Large intestine (tissue), 3 donors: ENCODE measurements around the gene ITPRIPL2. TPM values are rescaled to one million over a fixed set of nuclear protein-coding genes. Genes with fewer than 3 reads are reported as not detected.

ENCODE experiments used
- DNase-seq, 2 donors: peaks; one replicate each; pipeline versions ENCODE4 v3.0.0 to v3.0.0-alpha.2; 2013
- H3K27ac ChIP-seq: one replicate; pipeline ENCODE4 v1.5.1; 2013; ENCODE audit warnings: low read length
- H3K27me3 ChIP-seq: 2 replicates; pipeline ENCODE4 v1.6.1; 2013; ENCODE audit warnings: low read length; ENCODE audit not compliant: control insufficient read depth, insufficient read depth
- H3K36me3 ChIP-seq: 2 replicates; pipeline ENCODE4 v1.6.1; 2013; ENCODE audit warnings: low read length; ENCODE audit not compliant: control insufficient read depth, insufficient read depth
- H3K4me1 ChIP-seq: one replicate; pipeline ENCODE4 v1.6.1; 2013; ENCODE audit warnings: low read length; ENCODE audit not compliant: control insufficient read depth, insufficient read depth
- H3K4me3 ChIP-seq: one replicate; pipeline ENCODE4 v1.5.1; 2013; ENCODE audit warnings: low read length
- H3K9me3 ChIP-seq: one replicate; pipeline ENCODE4 v1.6.1; 2013; ENCODE audit warnings: mild to moderate bottlenecking, low read depth, low read length, moderate library complexity; ENCODE audit not compliant: control insufficient read depth
- WGBS: methylation state at CpG from one replicate; pipeline ENCODE4 v1.1.5; 2013; ENCODE audit warnings: low lambda C conversion rate; ENCODE audit not compliant: insufficient coverage; 5-methylcytosine and 5-hydroxymethylcytosine counted together
- polyA plus RNA-seq: library from polyadenylated mRNA; unstranded; fragments of 120-200 nt; gene quantifications from one replicate; pipeline ENCODE4 v1.2.1, GENCODE V29; 2013

The ITPRIPL2 gene
- polyA plus RNA-seq, 1 donor: 8.6 TPM

DNA sequence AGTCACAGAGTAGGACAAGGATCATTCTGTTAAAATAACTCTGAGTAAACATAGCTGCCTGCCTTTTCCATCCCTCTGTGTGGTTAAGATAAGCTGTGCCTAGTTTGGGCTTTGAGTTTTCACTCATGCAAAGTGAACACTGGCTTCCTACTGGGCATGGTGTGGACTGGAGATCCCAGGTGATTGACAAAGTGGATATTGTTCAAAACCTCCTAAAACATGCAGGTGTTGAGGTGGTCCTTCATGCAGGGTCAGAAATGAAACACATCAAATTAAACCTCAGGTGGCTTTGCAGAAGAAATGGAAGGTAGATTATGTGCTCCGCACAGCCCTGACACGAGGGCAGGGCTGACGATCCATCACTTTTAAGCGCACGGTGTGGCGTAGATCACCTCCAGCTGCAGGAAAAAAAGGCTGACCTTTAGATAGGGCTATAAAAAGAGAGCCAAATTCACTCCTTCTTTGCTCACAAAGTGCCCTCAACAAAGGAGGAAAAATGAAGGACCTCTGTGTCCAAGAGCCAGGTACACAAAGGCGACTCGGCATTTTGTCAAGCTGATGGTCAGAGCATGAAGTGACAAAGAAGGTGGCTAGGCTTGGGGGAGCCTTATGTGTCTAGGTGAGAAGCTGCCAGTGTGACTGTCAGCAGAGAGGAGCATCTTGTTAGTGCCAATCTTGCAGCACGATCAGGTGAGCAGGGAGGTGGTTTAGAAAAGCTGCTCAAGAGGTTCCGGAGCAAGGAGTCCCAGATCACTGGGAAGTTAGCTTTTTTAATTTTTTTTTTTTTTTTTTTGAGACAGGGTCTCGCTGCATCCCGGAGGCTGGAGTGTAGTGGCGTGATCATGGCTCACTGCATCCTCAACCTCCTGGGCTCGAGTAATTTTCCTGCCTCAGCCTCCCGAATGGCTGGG, 19.9 kb upstream of the ITPRIPL2 start:
- H3K36me3 ChIP-seq: no peaks in the 10 kb centered on the region
- no peaks in the 10 kb centered on the region for H3K4me1 ChIP-seq
- H3K27me3 ChIP-seq: no peaks in the 10 kb centered on the region
- H3K4me3 ChIP-seq: no peak overlapping the region
- WGBS: no CpG with 5 or more reads among the region's 15 CpGs
- DNase-seq: no peak
- H3K27ac ChIP-seq: no peak overlapping the region
- no peaks in the 10 kb centered on the region for H3K9me3 ChIP-seq

DNA sequence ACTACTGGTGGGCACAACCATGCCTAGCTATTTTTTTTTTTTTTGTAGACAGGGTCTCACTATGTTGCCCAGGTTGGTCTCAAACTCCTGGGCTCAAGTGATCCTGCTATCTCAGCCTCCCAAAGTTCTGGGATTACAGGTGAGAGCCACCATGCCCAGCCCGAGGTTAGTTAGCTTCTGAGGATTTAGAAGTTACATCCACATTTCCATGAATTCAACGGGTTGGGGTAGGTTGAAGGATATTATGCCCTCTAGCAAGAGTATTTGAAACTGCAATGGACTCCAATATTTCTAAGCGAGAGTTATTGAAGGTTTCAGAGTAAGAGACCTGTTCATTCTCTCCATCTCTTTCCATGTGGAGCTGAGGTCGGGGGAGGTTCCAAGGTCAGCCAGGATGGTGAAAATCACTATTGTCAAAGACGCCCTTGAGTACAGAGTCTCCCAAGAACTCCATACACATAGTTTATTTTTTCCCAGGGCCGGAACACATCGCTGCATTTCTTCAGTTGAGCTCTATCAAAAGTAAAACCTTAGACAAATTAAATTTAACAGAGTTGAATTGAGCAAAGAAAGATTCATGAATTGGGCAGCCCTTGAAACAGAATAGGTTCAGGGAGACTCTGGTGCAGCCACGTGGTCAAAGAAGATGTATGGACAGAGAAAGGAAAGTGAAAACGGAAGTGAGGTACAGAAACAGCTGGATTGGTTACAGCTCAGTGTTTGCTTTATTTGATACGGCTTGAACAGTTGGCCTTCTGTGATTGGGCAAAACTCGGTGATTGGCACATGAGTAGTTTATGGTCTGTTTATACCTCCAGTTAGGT, 19.0 kb upstream of the ITPRIPL2 start:
- Histone ChIP-seq H3K27me3 (no peaks in the 10 kb centered on the region), H3K4me3 (no peak overlapping the region), H3K36me3 (no peaks in the 10 kb centered on the region), H3K4me1 (no peaks in the 10 kb centered on the region), H3K9me3 (no peaks in the 10 kb centered on the region), H3K27ac (no peak overlapping the region)
- no CpG with 5 or more reads among the region's 11 CpGs for WGBS
- peak in 1 of 2 donors; percentile 65 for DNase-seq

DNA sequence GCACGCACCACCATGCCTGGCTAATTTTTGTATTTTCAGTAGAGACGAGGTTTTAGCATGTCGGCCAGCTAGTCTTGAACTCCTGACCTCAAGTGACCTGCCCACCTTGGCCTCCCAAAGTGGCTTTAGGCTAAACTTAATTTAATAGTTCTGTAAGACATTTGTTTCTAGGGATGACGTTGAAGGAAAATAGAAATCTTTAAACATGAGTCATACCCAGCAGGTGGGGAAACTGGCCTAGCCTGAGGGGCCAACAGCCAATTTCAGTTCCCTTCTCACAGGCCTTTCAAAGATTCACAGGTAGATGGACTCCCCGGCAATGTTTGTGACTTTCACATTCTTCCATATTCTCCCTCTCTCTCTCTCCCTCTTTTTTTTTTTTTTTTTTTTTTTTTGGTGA, 18.1 kb upstream of the ITPRIPL2 start:
- Histone ChIP-seq H3K27me3 (no peaks in the 10 kb centered on the region), H3K4me3 (no peak overlapping the region), H3K27ac (no peak overlapping the region), H3K9me3 (no peaks in the 10 kb centered on the region), H3K4me1 (no peaks in the 10 kb centered on the region), H3K36me3 (no peaks in the 10 kb centered on the region)
- WGBS: no CpG with 5 or more reads among the region's 5 CpGs
- no peak for DNase-seq

DNA sequence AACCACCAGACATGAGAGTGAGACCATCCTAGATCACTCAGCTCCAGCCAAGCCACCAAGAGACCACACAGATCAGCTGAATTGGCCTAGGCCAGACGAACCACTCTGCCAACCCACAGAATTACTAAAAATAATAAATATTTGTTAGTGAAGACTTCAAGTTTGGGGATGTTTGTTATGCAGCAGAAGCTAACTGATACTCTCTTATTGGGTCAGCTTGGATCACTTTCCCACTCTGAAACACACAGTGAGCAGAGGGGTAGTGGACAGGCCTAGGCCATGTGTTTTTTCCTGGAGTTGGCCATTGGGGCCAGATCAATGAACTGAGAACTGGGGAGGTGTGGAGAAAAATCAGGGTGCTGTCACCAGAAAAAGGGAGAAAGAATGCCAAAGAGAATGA, 15.6 kb upstream of the ITPRIPL2 start:
- Histone ChIP-seq H3K27ac (no peak overlapping the region), H3K27me3 (no peaks in the 10 kb centered on the region), H3K4me3 (no peak overlapping the region), H3K9me3 (no peaks in the 10 kb centered on the region), H3K4me1 (no peaks in the 10 kb centered on the region), H3K36me3 (no peaks in the 10 kb centered on the region)
- WGBS: no CpG with 5 or more reads among the region's 1 CpG
- DNase-seq: no peak

DNA sequence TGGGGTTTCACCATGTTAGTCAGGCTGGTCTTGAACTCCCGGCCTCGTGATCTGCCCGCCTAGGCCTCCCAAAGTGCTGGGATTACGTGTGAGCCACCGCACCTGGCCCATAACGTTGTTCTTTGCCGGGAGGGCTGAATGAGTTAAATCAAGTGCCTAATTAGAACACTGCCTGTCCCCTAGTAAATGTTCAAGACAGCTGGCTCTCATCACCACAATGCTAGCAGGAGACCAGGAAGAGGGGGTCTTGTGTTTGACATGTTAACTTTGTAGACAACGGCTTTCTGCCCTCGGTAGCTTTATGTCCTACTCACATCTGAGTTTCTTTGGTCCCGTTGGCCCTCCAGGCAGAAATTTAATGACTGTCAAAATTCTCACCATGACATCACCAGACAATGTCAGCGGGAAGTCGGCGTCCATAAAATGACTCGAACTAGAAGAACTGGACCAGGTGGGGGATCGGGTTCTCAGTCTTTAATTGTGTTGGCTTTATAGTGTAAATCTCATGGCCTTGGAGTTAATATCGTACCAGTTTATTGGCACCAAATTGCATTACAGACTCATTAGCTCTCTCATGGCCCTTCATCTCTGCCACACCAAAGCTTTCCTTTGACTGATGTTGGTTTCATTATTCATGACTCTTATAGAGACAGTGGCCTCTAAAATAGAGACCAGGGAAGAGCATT, 11.4 kb upstream of the ITPRIPL2 start:
- Histone ChIP-seq H3K9me3 (no peaks in the 10 kb centered on the region), H3K27me3 (no peaks in the 10 kb centered on the region), H3K27ac (no peak overlapping the region), H3K4me3 (no peak overlapping the region), H3K36me3 (no peaks in the 10 kb centered on the region), H3K4me1 (no peaks in the 10 kb centered on the region)
- DNase-seq: no peak
- 60% methylated on average over 1 of the region's 16 CpGs for WGBS

DNA sequence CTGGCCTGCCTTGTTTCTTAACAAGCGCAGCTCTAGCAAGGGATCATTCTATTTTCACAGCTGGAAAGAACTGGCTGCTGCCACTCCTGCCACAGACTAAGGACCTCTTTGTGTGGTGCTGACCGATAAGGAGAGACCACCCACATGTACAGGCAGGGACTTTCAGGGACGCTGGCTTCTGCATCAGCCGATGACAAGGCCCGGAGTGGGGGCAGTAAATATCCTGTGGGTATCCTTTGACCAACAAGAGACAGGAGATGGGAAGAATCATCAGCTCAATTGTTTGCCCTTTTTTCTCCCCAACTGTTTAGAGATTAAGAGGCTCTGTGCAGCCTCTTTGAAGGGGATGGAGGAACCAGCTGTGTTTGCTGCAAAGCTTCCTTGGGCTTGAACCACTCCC, 9.2 kb upstream of the ITPRIPL2 start:
- Histone ChIP-seq H3K9me3 (no peaks in the 10 kb centered on the region), H3K4me1 (peaks cover 17% of the 10 kb centered on the region), H3K36me3 (no peaks in the 10 kb centered on the region), H3K27ac (no peak overlapping the region), H3K27me3 (no peaks in the 10 kb centered on the region), H3K4me3 (no peak overlapping the region)
- no CpG with 5 or more reads among the region's 5 CpGs for WGBS
- no peak for DNase-seq

DNA sequence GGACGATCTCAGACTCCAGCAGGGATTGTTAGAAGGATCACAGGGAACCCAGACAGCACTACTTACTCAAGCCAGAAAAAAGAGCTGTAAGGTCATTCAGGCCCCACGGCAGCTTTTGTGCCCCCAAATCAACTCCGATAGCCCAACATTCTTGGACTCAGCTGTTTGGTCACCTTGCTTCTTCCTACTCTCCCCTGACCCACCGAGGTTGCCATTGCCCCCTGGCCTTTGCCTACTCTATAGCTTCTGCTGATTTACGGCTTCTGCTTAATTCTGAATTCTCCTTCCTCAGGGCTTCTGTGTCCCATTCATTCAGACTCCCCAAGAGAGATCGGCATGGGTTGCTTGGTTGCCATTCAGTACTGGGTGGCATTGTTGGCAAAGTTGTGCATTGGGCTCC, 8.6 kb upstream of the ITPRIPL2 start:
- no peaks in the 10 kb centered on the region for H3K36me3 ChIP-seq
- H3K4me3 ChIP-seq: no peak overlapping the region
- H3K27me3 ChIP-seq: no peaks in the 10 kb centered on the region
- no peak overlapping the region for H3K27ac ChIP-seq
- WGBS: 93% methylated on average over 2 of the region's 6 CpGs
- H3K9me3 ChIP-seq: no peaks in the 10 kb centered on the region
- H3K4me1 ChIP-seq: peaks cover 17% of the 10 kb centered on the region
- no peak for DNase-seq

DNA sequence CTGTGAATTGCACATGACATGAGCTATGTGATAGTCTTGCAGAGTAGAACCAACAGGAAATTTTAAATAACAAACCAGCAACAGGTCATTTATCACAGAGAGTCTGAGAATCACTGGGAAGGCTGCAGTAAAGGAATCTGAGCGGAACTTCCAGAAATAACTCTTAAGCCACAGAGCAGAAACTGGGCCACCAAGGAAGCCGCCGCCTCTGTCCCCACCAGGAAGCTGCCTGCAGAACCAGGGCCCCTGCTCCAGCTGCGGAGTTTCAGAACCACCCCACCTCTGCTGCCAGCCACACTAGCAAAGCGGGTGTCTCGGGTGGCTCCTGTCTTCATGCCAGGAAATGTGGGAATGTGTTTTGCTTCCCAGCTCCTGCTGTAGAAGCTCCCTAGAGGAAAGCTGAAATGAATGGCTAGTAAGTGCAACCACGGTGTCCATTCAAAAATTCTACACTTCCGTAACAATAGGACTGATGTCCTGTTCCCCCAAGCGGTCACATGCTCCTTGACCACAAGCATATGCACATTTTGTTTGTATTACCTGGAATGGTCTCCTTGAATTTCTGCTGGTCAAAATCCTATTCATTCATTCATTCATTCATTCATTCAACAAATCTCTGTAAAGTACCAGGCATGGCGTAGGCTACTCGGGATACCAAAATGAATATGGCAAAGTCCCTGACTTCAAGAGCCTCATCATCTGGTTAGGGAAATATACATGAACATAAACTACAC, 7.7 kb upstream of the ITPRIPL2 start:
- Histone ChIP-seq H3K4me3 (no peak overlapping the region), H3K27ac (no peak overlapping the region), H3K27me3 (no peaks in the 10 kb centered on the region), H3K36me3 (no peaks in the 10 kb centered on the region), H3K4me1 (peaks cover 17% of the 10 kb centered on the region), H3K9me3 (no peaks in the 10 kb centered on the region)
- no CpG with 5 or more reads among the region's 11 CpGs for WGBS
- DNase-seq: no peak

DNA sequence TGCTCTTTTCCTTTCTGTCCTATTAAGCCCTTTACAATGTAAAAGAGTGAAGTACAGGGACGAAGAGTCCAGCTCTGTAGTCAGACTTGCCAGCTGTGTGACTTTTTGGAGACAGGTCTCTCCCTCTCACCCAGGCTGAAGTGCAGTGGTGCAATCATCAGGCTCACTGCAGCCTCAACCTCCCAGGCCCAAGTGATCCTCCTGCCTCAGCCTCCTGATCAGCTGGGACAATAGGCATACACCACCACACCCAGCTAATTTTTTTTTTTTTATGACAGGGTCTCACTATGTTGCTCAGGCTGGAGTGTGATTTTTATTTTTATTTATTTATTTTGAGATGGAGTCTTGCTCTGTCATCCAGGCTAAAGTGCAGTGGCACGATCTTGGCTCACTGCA, 7.1 kb upstream of the ITPRIPL2 start:
- Histone ChIP-seq H3K27me3 (no peaks in the 10 kb centered on the region), H3K4me1 (peaks cover 17% of the 10 kb centered on the region), H3K4me3 (no peak overlapping the region), H3K27ac (no peak overlapping the region), H3K9me3 (no peaks in the 10 kb centered on the region), H3K36me3 (no peaks in the 10 kb centered on the region)
- WGBS: no CpG with 5 or more reads among the region's 2 CpGs
- DNase-seq: no peak
